Neuronal stem cell (in vitro differentiated cells): Measurements from ENCODE around the gene MRPL23.

Experiments used
- DNase-seq: peaks from one replicate; pipeline ENCODE4 v3.0.0-alpha.2; 2013; ENCODE audit warnings: low spot score
- H2AFZ ChIP-seq: one replicate; pipeline ENCODE4 v1.6.1; 2013; ENCODE audit warnings: mild to moderate bottlenecking, low read length, inconsistent platforms
- H2AK5ac ChIP-seq: 2 replicates; pipeline ENCODE4 v1.6.1; 2013; ENCODE audit warnings: low read depth, mild to moderate bottlenecking, inconsistent platforms, low read length, moderate library complexity, mixed read lengths
- H2BK120ac ChIP-seq: 2 replicates; pipeline ENCODE4 v1.6.1; 2013; ENCODE audit warnings: low read depth, mild to moderate bottlenecking, inconsistent platforms, low read length, moderate library complexity, mixed read lengths
- H2BK12ac ChIP-seq: one replicate; pipeline ENCODE4 v1.6.1; 2013; ENCODE audit warnings: low read length, inconsistent platforms
- H2BK15ac ChIP-seq: 2 replicates; pipeline ENCODE4 v1.6.1; 2013; ENCODE audit warnings: mild to moderate bottlenecking, low read length, inconsistent platforms, mixed read lengths
- H2BK5ac ChIP-seq: one replicate; pipeline ENCODE4 v1.6.1; 2013; ENCODE audit warnings: inconsistent platforms, mild to moderate bottlenecking, low read length, moderate library complexity
- H3K14ac ChIP-seq: one replicate; pipeline ENCODE4 v1.6.1; 2013; ENCODE audit warnings: low read length, inconsistent platforms
- H3K18ac ChIP-seq: 2 replicates; pipeline ENCODE4 v1.6.1; 2013; ENCODE audit warnings: low read length, inconsistent platforms
- H3K23ac ChIP-seq: 2 replicates; pipeline ENCODE4 v1.6.1; 2013; ENCODE audit warnings: low read depth, mild to moderate bottlenecking, mixed read lengths, low read length, inconsistent platforms; ENCODE audit not compliant: poor library complexity
- H3K27ac ChIP-seq: replicated peaks from 3 replicates; pipeline ENCODE4 v1.5.1; 2013; ENCODE audit warnings: low read length, inconsistent platforms
- H3K27me3 ChIP-seq, 3 experiments: 2 replicates each; pipeline ENCODE4 v1.6.1; 2013; ENCODE audit warnings: low read length in 3 of 3, mild to moderate bottlenecking in 2 of 3, inconsistent platforms in 1 of 3, low read depth in 1 of 3, mixed read lengths in 1 of 3, moderate library complexity in 1 of 3; ENCODE audit not compliant: control insufficient read depth in 3 of 3, insufficient read depth in 3 of 3
- H3K36me3 ChIP-seq, 2 donors: replicated peaks in 1 of 2; 2 replicates each; pipeline ENCODE4 v1.6.1; 2013; ENCODE audit warnings: low read length in 2 of 2; ENCODE audit not compliant: control insufficient read depth in 2 of 2, insufficient read depth in 2 of 2
- H3K4ac ChIP-seq: 2 replicates; pipeline ENCODE4 v1.6.1; 2013; ENCODE audit warnings: inconsistent platforms, mild to moderate bottlenecking, low read length, moderate library complexity
- H3K4me1 ChIP-seq, 2 donors: 1 replicate in 1 of 2; 2 replicates in 1 of 2; pipeline ENCODE4 v1.6.1; 2013; ENCODE audit warnings: low read length in 2 of 2, low read depth in 1 of 2; ENCODE audit not compliant: control insufficient read depth in 2 of 2, insufficient read depth in 1 of 2
- H3K4me2 ChIP-seq: one replicate; pipeline ENCODE4 v1.6.1; 2013; ENCODE audit warnings: mild to moderate bottlenecking, low read length, inconsistent platforms; ENCODE audit not compliant: insufficient read depth, poor library complexity, severe bottlenecking
- H3K4me3 ChIP-seq, 2 donors: 2 replicates each; pipeline ENCODE4 v1.5.1; 2013; ENCODE audit warnings: low read length in 2 of 2, mild to moderate bottlenecking in 2 of 2, inconsistent platforms in 1 of 2, moderate library complexity in 1 of 2
- H3K79me1 ChIP-seq: one replicate; pipeline ENCODE4 v1.6.1; 2013; ENCODE audit warnings: low read depth, mild to moderate bottlenecking, inconsistent platforms, low read length, moderate library complexity
- H3K9ac ChIP-seq: one replicate; pipeline ENCODE4 v1.6.1; 2013; ENCODE audit warnings: mild to moderate bottlenecking, low read depth, low read length, inconsistent platforms; ENCODE audit not compliant: poor library complexity
- H3K9me3 ChIP-seq, 2 donors: replicated peaks in 1 of 2; 2 replicates each; pipeline versions ENCODE3 to v1.6.1; 2013; ENCODE audit warnings: low read length in 2 of 2, mild to moderate bottlenecking in 2 of 2, inconsistent platforms in 1 of 2, low read depth in 1 of 2, mixed read lengths in 1 of 2, moderate library complexity in 1 of 2; ENCODE audit not compliant: control insufficient read depth in 2 of 2, insufficient read depth in 1 of 2
- H4K8ac ChIP-seq: one replicate; pipeline ENCODE4 v1.6.1; 2013; ENCODE audit warnings: low read depth, mild to moderate bottlenecking, inconsistent platforms, low read length, moderate library complexity
- H4K91ac ChIP-seq: one replicate; pipeline ENCODE4 v1.6.1; 2013; ENCODE audit warnings: low read length, low read depth, mild to moderate bottlenecking, inconsistent platforms; ENCODE audit not compliant: poor library complexity
- WGBS, 2 donors: extraction: QIAGEN DNeasy Blood & Tissue Kit; methylation state at CpG; one replicate each; pipeline ENCODE4 v1.1.7; 2013; ENCODE audit warnings: missing lambda C conversion rate in 2 of 2, mixed read lengths in 1 of 2; ENCODE audit not compliant: insufficient read length in 2 of 2, insufficient replicate concordance in 1 of 2; ENCODE audit errors: extremely low coverage in 2 of 2; 5-methylcytosine and 5-hydroxymethylcytosine counted together

MRPL23 gene

GRCh38 chr11:1997755-1998154 lies 50.6 kb downstream of the MRPL23 start, which contains the start of gene H19:
Gene H19 (minus strand): TSS chr11:1997842.
- H3K79me1 ChIP-seq = no peaks in the 10 kb centered on the region
- no peak within 1 kb of the TSS for H3K9ac ChIP-seq
- H3K9me3 ChIP-seq = no peaks in the 10 kb centered on the region
- WGBS, 2 donors = no CpG with 5 or more reads among the region's 14 CpGs
- H3K4ac ChIP-seq = no peak within 1 kb of the TSS
- H3K18ac ChIP-seq = no peak within 1 kb of the TSS
- no peak within 1 kb of the TSS for H3K27ac ChIP-seq
- H3K4me2 ChIP-seq = no peak within 1 kb of the TSS
- no peaks in the 10 kb centered on the region for H3K4me1 ChIP-seq
- no peak within 1 kb of the TSS for H2AFZ ChIP-seq
- H2BK120ac ChIP-seq = no peak within 1 kb of the TSS
- H2BK12ac ChIP-seq = no peak within 1 kb of the TSS
- no peak for DNase-seq
- H3K4me3 ChIP-seq = no peak within 1 kb of the TSS
- H2AK5ac ChIP-seq = no peak within 1 kb of the TSS
- H3K36me3 ChIP-seq = no peaks in the 10 kb centered on the region
- H3K14ac ChIP-seq = no peak within 1 kb of the TSS
- H2BK15ac ChIP-seq = no peak within 1 kb of the TSS
- no peak within 1 kb of the TSS for H2BK5ac ChIP-seq
- H3K27me3 ChIP-seq = no peaks in the 10 kb centered on the region
- no peak within 1 kb of the TSS for H4K91ac ChIP-seq
- no peak within 1 kb of the TSS for H4K8ac ChIP-seq
- H3K23ac ChIP-seq = no peak within 1 kb of the TSS

- Histone ChIP-seq H3K23ac (no peak overlapping the region), H4K8ac (no peak overlapping the region), H3K18ac (no peak overlapping the region), H4K91ac (no peak overlapping the region), H3K4me3 (no peak overlapping the region), H2BK15ac (no peak overlapping the region), H3K36me3 (no peaks in the 10 kb centered on the region), H3K79me1 (no peaks in the 10 kb centered on the region), H2BK120ac (no peak overlapping the region), H3K9me3 (no peaks in the 10 kb centered on the region), H3K27me3 (no peaks in the 10 kb centered on the region), H2BK12ac (no peak overlapping the region), H3K4me2 (no peak overlapping the region), H3K27ac (no peak overlapping the region), H3K4me1 (no peaks in the 10 kb centered on the region), H3K9ac (no peak overlapping the region), H2AK5ac (no peak overlapping the region), H2BK5ac (no peak overlapping the region), H2AFZ (no peak overlapping the region), H3K14ac (no peak overlapping the region), H3K4ac (no peak overlapping the region)
- DNase-seq = no peak
- no CpG with 5 or more reads among the region's 28 CpGs for WGBS, 2 donors
Measured at GRCh38 chr11:1998290-1998689, 51.2 kb downstream of the MRPL23 start.

GRCh38 chr11:1998861-1999260 lies 51.7 kb downstream of the MRPL23 start:
- Histone ChIP-seq H3K36me3 (no peaks in the 10 kb centered on the region), H3K4me3 (no peak overlapping the region), H3K18ac (no peak overlapping the region), H3K4me2 (no peak overlapping the region), H3K27ac (no peak overlapping the region), H2AFZ (no peak overlapping the region), H3K27me3 (no peaks in the 10 kb centered on the region), H3K9me3 (no peaks in the 10 kb centered on the region), H4K91ac (no peak overlapping the region), H3K4me1 (no peaks in the 10 kb centered on the region), H2BK5ac (no peak overlapping the region), H4K8ac (no peak overlapping the region), H2BK120ac (no peak overlapping the region), H3K79me1 (no peaks in the 10 kb centered on the region), H3K23ac (no peak overlapping the region), H3K14ac (no peak overlapping the region), H2AK5ac (no peak overlapping the region), H2BK15ac (no peak overlapping the region), H2BK12ac (no peak overlapping the region), H3K4ac (no peak overlapping the region), H3K9ac (no peak overlapping the region)
- no peak for DNase-seq
- WGBS, 2 donors = no CpG with 5 or more reads among the region's 15 CpGs

GRCh38 chr11:2002042-2002776 lies 55.1 kb downstream of the MRPL23 start:
- Histone ChIP-seq H2AFZ (no peak overlapping the region), H3K9me3 (no peaks in the 10 kb centered on the region), H2BK5ac (no peak overlapping the region), H4K91ac (no peak overlapping the region), H3K18ac (no peak overlapping the region), H3K27me3 (no peaks in the 10 kb centered on the region), H3K4me3 (no peak overlapping the region), H3K4ac (no peak overlapping the region), H3K27ac (no peak overlapping the region), H3K23ac (no peak overlapping the region), H3K9ac (no peak overlapping the region), H3K14ac (no peak overlapping the region), H3K4me2 (no peak overlapping the region), H3K36me3 (no peaks in the 10 kb centered on the region), H2BK120ac (no peak overlapping the region), H3K79me1 (no peaks in the 10 kb centered on the region), H2BK12ac (no peak overlapping the region), H4K8ac (no peak overlapping the region), H3K4me1 (no peaks in the 10 kb centered on the region), H2AK5ac (no peak overlapping the region), H2BK15ac (no peak overlapping the region)
- no CpG with 5 or more reads among the region's 42 CpGs for WGBS, 2 donors
- no peak for DNase-seq
